D721Med (cell line): ENCODE data around the gene GHDC.
A peak's percentile ranks its signal among the peaks of the same experiment; 100 is the strongest.
"Not testable (repeated sequence)": the region's sequence is repeated elsewhere in the genome, so short reads cannot be mapped to it uniquely, and the experiment has no call there.

Experiments
- DNase-seq: peaks from one replicate; pipeline ENCODE4 v3.0.0; 2011; ENCODE audit warnings: low spot score; ENCODE audit not compliant: insufficient read length
- FAIRE-seq: peaks from 2 replicates; lab custom pipeline; 2011; peaks lifted over from hg19 to GRCh38; lab: Jason Lieb, UNC
- TF ChIP-seq, protein P1 (sequence below): IDR thresholded peaks from 2 replicates; pipeline ENCODE4 v1.5.1; 2012; ENCODE audit warnings: mild to moderate bottlenecking, control low read depth; ENCODE audit not compliant: insufficient read depth; ENCODE audit errors: missing control alignments

GHDC gene

DNA sequence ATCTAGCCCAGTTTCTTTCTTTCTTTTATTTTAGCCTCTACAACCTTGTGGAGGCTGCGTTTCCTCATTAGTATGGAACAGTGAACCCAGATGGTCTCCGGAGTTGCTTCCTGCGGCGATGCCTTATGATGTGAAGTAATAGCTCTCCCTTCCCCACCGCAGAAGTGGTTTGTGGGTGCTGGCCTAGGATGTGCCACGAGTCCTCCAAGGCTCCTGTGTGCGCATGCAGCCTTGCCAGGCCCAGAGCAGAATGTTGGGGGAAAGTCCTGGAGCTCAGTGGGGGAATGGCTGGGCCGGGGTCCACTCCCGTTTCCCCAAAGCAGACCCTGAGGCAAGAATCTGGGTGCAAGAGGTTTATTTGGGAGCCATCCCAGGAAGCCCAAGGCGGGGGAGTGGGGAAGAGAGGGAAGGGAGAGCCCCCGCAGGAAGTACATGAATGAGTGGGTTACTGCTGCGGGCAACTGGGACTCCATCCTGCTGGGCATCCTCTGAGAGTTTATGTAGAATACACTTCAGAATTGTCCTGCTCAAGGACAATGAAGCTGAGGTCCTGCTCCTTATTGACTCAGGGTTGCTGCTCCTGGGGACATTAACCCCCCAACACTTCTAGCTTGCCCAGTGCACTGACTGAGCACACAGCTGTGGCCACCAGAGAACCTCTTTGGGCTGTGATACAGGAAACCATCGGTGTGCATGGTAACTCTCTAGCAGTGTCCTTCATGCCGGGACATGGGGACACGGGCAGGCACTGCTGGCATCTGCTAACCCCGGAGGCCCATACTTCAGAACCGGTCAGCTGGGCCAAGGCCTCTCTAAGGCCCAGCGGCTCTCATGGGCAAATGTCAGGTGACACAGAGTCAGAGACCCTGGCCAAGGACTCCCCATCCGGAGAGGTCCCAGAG, 5.3 kb downstream of the GHDC start:
- FAIRE-seq (no peak), DNase-seq (no peak)
- TF ChIP-seq, protein P1, sequence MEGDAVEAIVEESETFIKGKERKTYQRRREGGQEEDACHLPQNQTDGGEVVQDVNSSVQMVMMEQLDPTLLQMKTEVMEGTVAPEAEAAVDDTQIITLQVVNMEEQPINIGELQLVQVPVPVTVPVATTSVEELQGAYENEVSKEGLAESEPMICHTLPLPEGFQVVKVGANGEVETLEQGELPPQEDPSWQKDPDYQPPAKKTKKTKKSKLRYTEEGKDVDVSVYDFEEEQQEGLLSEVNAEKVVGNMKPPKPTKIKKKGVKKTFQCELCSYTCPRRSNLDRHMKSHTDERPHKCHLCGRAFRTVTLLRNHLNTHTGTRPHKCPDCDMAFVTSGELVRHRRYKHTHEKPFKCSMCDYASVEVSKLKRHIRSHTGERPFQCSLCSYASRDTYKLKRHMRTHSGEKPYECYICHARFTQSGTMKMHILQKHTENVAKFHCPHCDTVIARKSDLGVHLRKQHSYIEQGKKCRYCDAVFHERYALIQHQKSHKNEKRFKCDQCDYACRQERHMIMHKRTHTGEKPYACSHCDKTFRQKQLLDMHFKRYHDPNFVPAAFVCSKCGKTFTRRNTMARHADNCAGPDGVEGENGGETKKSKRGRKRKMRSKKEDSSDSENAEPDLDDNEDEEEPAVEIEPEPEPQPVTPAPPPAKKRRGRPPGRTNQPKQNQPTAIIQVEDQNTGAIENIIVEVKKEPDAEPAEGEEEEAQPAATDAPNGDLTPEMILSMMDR: no peak

DNA sequence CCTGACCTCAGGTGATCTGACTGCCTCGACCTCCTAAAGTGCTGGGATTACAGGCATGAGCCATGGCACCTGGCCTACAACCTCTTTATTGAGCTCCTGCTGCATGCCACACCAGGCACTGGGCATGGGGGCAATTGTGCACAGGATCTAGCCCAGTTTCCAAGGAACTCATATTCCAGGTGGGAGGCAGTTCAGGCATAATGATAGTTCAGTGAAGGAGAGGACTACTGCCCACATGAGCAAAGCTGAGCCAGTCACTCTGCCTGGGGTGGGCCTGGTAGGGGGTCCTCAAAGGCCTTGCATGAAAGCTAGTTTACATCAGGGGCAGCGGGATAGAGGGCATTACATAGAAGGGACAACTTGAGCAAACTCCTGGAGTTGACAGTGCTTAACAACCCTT, 6.5 kb downstream of the GHDC start:
- DNase-seq: no peak
- TF ChIP-seq, protein P1: no peak
- no peak for FAIRE-seq

DNA sequence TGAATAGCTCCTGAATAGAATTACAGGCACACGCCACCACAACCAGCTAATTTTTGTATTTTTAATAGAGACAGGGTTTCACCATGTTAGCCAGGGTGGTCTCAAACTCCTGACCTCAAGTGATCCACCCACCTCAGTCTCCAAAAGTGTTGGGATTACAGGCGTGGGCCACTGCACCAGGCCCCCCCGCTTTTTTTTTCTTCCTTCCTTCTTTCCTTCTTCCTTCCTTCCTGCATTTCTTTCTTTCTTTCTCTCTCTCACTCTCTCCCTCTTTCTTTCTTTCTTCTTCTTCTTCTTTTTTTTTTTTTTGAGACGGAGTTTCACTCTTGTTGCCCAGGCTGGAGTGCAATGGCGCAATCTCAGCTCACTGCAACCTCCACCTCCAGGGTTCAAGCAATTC, 8.1 kb downstream of the GHDC start:
- not testable (repeated sequence) for DNase-seq, FAIRE-seq

DNA sequence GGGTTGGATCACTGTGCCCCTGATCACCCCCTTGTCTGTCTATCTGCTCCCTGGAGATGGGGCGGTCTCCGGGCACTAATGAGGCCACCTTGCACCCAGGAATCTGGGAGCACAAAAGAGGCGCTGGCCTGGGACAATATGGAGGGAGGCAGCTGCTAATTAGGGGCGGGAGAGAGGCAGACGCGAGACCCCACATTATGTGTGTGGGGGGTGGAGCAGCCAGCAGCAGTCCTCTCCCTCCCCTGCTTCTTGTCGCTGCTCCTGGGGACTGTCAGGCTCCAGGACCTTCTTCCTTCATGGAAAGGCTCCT, 8.7 kb downstream of the GHDC start:
- TF ChIP-seq, protein P1: no peak
- no peak for FAIRE-seq
- no peak for DNase-seq

DNA sequence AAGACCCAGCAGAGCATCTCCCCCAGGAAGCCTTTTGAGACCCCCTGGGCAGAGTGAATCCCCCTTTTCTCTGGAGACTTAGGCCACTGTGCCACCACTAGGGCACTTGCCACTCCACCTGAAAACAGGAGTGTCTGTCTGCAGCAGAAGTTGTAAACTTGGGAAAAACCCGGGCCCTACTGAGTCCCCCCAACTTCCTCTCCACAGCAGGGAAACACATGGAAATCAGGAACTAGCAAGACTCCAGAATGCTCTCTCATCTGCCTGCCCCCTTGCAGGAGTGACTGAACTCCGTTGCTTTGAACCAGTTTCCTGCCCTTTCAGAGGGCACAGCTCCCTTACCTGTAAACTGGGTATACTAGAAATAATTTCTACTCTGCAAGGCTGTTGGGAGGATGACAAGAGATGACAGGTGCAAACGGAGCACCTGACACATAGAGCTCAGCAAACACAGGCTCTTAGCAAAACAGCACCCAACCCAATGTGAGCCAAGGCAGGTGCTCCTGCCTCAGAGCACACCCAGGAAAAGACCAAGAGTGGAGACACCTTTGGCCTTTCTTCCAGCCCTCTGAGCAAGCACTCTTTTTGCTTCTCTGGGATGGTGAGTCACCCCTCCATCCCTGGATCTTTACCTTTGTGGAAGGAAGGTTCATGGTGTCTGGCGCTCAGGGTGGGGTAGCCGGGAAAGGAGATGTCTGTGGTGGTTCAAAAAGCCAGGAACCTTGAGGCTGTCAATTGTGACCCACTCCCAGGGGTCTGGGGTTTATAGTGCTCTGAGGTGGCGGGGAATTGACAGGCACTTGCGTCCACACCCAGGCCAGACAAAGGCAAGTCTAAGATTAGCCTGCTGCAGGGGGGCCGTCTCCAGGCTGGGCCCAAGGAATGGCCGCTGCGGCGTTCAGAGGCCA, 9.3 kb downstream of the GHDC start, which contains the start of gene HCRT:
HCRT (minus strand) TSS at position 740 of the 908 bp plus-strand sequence; CDS start at position 653, 87 bp downstream.
- no peak for DNase-seq
- FAIRE-seq: no peak
- TF ChIP-seq, protein P1: no peak

DNA sequence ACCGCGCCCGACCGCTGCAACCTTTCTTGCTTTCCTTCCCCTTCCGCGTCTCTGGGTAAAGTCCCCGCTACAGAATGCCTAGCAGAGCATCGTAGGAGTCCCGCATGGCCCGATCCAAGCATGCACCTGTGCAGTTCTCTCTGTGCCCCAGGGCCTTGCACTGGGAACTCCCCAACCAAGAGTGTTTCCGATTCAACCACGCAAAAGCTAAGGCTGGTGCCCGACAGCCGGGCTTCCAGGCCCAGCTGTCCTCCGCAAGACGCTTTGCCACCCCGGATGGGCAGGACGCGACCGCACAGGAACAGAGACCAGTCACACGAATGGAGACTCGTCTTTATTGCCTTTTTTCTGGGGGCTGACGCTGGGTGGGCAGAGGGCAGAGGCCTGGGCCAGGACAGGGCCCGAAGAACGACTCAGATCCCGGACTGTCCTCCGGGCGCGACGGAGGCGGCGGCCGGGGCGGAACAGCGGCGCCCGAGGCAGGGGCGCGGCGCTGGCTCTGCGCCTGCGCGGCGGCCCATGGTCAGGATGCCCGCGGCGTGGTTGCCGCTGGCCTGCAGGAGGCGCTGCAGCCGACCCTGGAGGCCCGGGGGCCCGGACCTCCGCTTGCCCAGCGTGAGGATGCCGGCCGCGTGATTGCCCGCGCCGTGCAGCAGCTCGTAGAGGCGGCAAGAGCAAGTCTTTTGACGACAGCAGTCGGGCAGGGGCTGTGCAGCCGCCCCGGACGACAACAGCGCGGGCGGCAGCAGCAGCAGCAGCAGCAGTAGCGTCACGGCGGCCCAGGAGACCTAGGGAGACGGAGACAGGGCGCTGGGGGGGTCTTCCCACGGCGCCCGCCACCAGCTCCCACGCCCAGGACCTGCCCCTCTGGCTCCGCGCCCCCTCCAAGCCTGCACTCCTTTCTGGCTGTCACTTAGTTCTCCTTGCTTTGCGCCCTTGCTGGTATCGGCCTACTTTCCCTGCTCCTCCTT, 10.3 kb downstream of the GHDC start:
- TF ChIP-seq, protein P1: peak; percentile 86
- DNase-seq (peak; percentile 84), FAIRE-seq (no peak)
